Fibroblast of lung (primary cell): ENCODE results near the gene JPH2. TPM values are rescaled to one million over a fixed set of nuclear protein-coding genes. Genes with fewer than 3 reads are reported as not detected.

ENCODE experiments used
- DNase-seq, 2 donors: peaks; one replicate each; pipeline versions ENCODE4 v3.0.0 to v3.0.0-alpha.2; 2010; ENCODE audit warnings: low read depth in 2 of 2
- H2AFZ ChIP-seq: 2 replicates; pipeline ENCODE4 v1.5.1; 2012; ENCODE audit warnings: low read length, control low read depth, inconsistent platforms
- H3K27ac ChIP-seq: 2 replicates; pipeline ENCODE4 v1.5.1; 2011; ENCODE audit warnings: low read length, control low read depth; ENCODE audit not compliant: insufficient read depth
- H3K27me3 ChIP-seq: 2 replicates; pipeline ENCODE4 v1.5.1; 2011; ENCODE audit warnings: mild to moderate bottlenecking, low read length; ENCODE audit not compliant: control insufficient read depth, insufficient read depth
- H3K36me3 ChIP-seq: 2 replicates; pipeline ENCODE4 v1.5.1; 2011; ENCODE audit warnings: low read length; ENCODE audit not compliant: control insufficient read depth, insufficient read depth
- H3K4me1 ChIP-seq: 2 replicates; pipeline ENCODE4 v1.5.1; 2011; ENCODE audit warnings: low read length; ENCODE audit not compliant: control insufficient read depth, insufficient read depth; ENCODE audit errors: extremely low read depth
- H3K4me2 ChIP-seq: 2 replicates; pipeline ENCODE4 v1.5.1; 2011; ENCODE audit warnings: low read length, control low read depth; ENCODE audit not compliant: insufficient read depth; ENCODE audit errors: extremely low read depth
- H3K4me3 ChIP-seq, 4 experiments: fragments of 200-600 bp in 1 of 4; sonication (generic) in 1 of 4; replicated peaks in 1 of 4; 2 replicates each; pipeline ENCODE4 v1.5.1; 2011 to 2016; ENCODE audit warnings: low read length in 4 of 4, low read depth in 3 of 4, mild to moderate bottlenecking in 3 of 4, control low read depth in 2 of 4, inconsistent platforms in 1 of 4, mixed read lengths in 1 of 4; ENCODE audit not compliant: insufficient read depth in 1 of 4; ENCODE audit errors: control extremely low read depth in 1 of 4
- H3K79me2 ChIP-seq: 2 replicates; pipeline ENCODE4 v1.5.1; 2012; ENCODE audit warnings: mild to moderate bottlenecking, low read length, inconsistent platforms; ENCODE audit not compliant: control insufficient read depth, insufficient read depth
- H3K9ac ChIP-seq: 2 replicates; pipeline ENCODE4 v1.5.1; 2011; ENCODE audit warnings: mild to moderate bottlenecking, low read length, control low read depth; ENCODE audit not compliant: insufficient read depth
- H3K9me3 ChIP-seq: 2 replicates; pipeline ENCODE4 v1.5.1; 2012; ENCODE audit warnings: low read depth, low read length; ENCODE audit not compliant: control insufficient read depth, insufficient read depth
- H4K20me1 ChIP-seq: 2 replicates; pipeline ENCODE4 v1.5.1; 2011; ENCODE audit warnings: low read length; ENCODE audit not compliant: control insufficient read depth, insufficient read depth; ENCODE audit errors: extremely low read depth
- CTCF ChIP-seq, 2 donors: IDR thresholded peaks in 1 of 2; conservative IDR thresholded peaks in 1 of 2; 1 replicate in 1 of 2; 2 replicates in 1 of 2; pipeline ENCODE4 v1.5.1; 2011 to 2012; ENCODE audit warnings: low read length in 2 of 2, control low read depth in 1 of 2, inconsistent platforms in 1 of 2, low read depth in 1 of 2, mild to moderate bottlenecking in 1 of 2
- EZH2 ChIP-seq: IDR thresholded peaks from 2 replicates; pipeline ENCODE4 v1.5.1; 2012; ENCODE audit warnings: low read length, control low read depth, mild to moderate bottlenecking; ENCODE audit errors: missing control alignments
- polyA plus RNA-seq, 2 donors: library from polyadenylated mRNA; depleted of rRNA in 1 of 2; stranded (reverse) in 1 of 2; unstranded in 1 of 2; fragments of >200 nt; gene quantifications; 2 replicates each; pipeline ENCODE4 v1.2.1, GENCODE V29; 2011 to 2012; ENCODE audit warnings: missing spikeins in 1 of 2
- total RNA-seq: library from RNA; depleted of rRNA; stranded (reverse); fragments of >200 nt; gene quantifications from 2 replicates; pipeline ENCODE4 v1.2.1, GENCODE V29; 2014

Gene JPH2
- total and polyA plus RNA-seq, 2 donors (not counting 1 experiment from before 2014, with no cell fraction given): 0.66 to 4.9 TPM

GRCh38 chr20:44204156-44204831, 17.3 kb upstream of the JPH2 start:
- H3K9me3 ChIP-seq: no peaks in the 10 kb centered on the region
- H3K4me3 ChIP-seq: peak overlapping the region in 2 of 4 experiments; percentile 11 to 15
- TF ChIP-seq CTCF (conservative IDR thresholded peaks at IDR 0.05 in 1 of 2, IDR thresholded peaks at IDR 0.05 in 1 of 2; ENCODE audit: low read depth in 1 of 2, low read length in 2 of 2) (no peak), EZH2 (no peak)
- peak overlapping the region; percentile 58 for H3K27ac ChIP-seq
- peaks cover 7% of the 10 kb centered on the region for H3K36me3 ChIP-seq
- peaks cover 27% of the 10 kb centered on the region for H3K4me1 ChIP-seq
- H4K20me1 ChIP-seq: no peaks in the 10 kb centered on the region
- H3K79me2 ChIP-seq: peaks cover 73% of the 10 kb centered on the region
- H3K9ac ChIP-seq: no peak overlapping the region
- no peak overlapping the region for H2AFZ ChIP-seq
- peak overlapping the region; percentile 62 for H3K4me2 ChIP-seq
- DNase-seq: peak; percentile 94 to 97
- no peaks in the 10 kb centered on the region for H3K27me3 ChIP-seq

- TF ChIP-seq CTCF (conservative IDR thresholded peaks at IDR 0.05 in 1 of 2, IDR thresholded peaks at IDR 0.05 in 1 of 2; ENCODE audit: low read depth in 1 of 2, low read length in 2 of 2): no peak
- no peak for TF ChIP-seq EZH2
- Histone ChIP-seq H3K27ac (peak overlapping the region; percentile 34), H2AFZ (no peak overlapping the region), H3K9me3 (no peaks in the 10 kb centered on the region), H3K9ac (no peak overlapping the region), H3K36me3 (peaks cover 11% of the 10 kb centered on the region), H3K27me3 (no peaks in the 10 kb centered on the region), H4K20me1 (no peaks in the 10 kb centered on the region), H3K4me3 (no peak overlapping the region), H3K4me1 (peaks cover 24% of the 10 kb centered on the region), H3K79me2 (peaks cover 67% of the 10 kb centered on the region), H3K4me2 (no peak overlapping the region)
- peak; percentile 37 to 63 for DNase-seq
These were observed 16.2 kb upstream of the JPH2 start for GRCh38 chr20:44203161-44203560.

GRCh38 chr20:44200983-44201382, 14.0 kb upstream of the JPH2 start:
- no peak overlapping the region for H3K4me3 ChIP-seq
- H3K27me3 ChIP-seq: no peaks in the 10 kb centered on the region
- no peak overlapping the region for H3K27ac ChIP-seq
- H4K20me1 ChIP-seq: no peaks in the 10 kb centered on the region
- TF ChIP-seq CTCF (conservative IDR thresholded peaks at IDR 0.05 in 1 of 2, IDR thresholded peaks at IDR 0.05 in 1 of 2; ENCODE audit: low read depth in 1 of 2, low read length in 2 of 2): no peak
- no peak for TF ChIP-seq EZH2
- H3K36me3 ChIP-seq: peaks cover 19% of the 10 kb centered on the region
- H3K79me2 ChIP-seq: peaks cover 46% of the 10 kb centered on the region
- no peak overlapping the region for H3K9ac ChIP-seq
- H2AFZ ChIP-seq: no peak overlapping the region
- H3K9me3 ChIP-seq: no peaks in the 10 kb centered on the region
- H3K4me2 ChIP-seq: no peak overlapping the region
- H3K4me1 ChIP-seq: peaks cover 24% of the 10 kb centered on the region
- no peak for DNase-seq
